GM18502 (cell line): Measurements from ENCODE around the gene FAM131C.

Experiments
- ATAC-seq: cut with Tn5 transposase; IDR thresholded peaks from one replicate; pipeline ENCODE4 v1.9.1; 2021; ENCODE audit warnings: mild to moderate bottlenecking; ENCODE audit not compliant: unreplicated experiment, poor library complexity

Gene FAM131C

DNA sequence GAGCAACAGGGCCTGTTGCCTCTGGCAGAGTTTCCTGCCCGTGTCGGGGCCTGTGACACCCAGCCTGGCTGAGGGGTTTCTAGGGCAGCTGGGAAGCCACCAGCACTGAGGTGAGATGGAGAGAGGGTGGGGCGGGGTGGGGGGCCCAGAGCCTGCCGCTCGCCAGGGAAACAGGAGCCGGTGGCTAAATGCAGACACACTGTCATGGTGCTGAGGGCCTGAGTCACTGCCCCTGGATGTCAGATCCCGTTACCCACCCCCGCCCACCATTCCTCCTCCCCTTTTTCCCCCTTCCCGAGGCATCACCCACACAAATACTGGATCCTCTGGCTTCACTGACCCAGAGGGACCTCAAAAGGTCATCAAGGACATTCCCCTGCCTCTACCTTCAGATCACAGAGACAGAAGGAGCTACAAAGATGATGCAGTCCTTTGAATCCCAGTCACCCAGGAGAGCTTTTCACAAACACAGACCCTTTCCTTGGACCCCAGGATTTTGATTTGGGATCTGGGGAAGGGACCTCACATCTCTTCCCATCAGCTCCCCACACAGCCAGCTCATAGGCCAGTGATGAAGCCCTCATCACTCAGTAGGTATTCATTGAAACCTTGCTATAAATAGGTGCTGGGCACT, 53.7 kb downstream of the FAM131C start:
- ATAC-seq, result no peak

DNA sequence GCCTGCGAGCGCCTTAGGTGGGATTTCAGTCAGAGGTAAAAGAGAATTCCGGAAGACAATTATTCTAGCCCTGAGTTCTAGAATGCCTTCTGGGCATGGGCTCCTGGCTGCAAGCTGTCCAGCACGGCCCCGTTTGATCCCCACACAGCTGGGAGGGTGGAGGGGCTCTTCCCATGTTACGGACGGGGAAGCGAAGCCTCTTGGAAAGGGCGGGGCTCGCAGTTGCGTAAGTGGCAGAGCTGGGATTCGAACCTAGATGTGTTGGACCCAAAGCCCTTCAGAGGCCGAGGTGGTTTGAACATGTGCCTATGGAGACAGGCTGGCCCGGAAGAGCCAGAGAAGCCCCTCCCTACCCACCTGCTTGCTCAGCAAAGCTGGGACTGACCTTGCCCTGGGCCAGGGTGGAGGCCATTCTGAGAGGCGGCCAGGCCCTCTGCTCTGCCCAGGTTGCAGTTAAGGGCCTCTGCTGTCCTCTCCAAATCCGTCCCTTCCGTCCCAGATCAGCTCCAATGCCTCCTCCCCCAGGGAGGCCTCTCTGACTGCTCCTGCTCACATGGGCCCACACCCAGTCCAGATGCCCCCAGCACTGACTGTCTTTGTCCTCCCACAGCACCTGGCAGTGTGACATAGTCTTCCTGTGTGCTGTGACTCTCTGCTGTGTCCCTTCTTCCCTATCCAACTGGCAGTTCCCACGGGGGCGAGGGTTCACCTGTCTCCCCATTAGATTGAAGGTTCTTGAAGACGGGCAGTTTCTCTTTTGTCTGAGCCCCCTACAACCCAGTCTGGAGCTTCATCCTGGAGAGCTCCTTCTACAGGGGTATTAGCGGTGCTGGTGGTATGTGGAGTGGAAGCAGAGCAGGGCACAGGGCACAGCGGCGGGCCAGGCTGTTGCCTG, 54.5 kb downstream of the FAM131C start:
- ATAC-seq, result no peak

DNA sequence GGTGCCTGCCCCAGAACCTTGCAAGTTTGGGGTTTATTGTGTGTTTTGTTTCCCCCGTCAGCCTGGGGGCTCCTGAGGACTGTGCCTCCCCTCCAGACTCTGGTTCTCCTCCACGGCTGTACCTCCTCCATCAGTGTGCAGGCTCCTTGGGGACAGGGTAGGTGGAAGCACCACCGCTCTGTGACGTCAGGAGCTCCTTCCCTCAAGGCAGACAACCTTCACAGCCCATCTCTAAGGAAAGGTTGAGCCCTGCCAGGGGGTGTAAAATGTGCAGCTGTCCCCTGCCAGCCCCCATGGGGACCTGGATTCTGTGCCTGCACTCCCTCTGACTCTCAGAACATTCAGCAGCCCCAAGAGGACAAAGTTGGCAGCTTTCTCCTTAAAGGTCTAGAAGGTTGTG, 55.1 kb downstream of the FAM131C start:
- no peak for ATAC-seq

DNA sequence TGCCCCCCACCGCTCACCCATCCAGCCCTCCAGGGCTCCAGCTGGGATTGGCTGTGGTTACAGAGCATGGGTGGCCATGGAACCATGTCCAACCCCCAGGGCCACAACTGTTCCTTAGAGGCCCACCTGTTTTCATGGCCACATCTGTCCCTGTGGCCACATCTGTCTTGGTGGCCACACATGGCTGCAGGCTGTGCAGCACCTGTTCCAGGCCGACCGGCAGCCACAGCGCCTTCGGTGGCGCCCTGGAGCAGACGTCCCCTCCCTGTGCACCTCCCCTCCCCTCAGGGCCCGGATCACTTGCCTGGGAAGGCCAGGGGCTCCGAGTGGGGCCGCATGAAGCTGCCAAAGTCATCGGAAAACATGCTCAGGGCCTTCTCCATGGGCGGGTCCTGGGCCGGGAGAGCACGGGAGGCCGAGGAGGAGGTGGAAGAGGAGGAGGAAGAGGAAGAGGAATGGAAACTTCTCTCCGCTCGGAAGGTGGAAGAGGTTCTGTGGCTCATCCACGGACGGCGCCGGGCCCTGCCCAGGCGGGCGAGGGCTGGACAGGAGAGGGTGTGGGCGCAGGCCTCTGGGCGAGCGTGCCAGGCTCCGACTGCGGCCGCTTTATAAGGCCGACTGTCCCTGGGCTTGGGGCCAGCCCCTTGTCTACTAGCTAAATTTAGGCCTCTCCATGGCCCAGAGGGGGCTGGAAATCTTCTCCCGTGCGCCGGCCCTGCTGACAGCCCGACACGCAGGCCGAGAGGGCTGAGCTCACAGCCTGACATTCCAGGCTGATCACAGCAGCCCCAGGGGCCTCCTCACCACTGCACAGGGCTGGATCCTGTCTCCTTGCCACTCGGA, 55.8 kb downstream of the FAM131C start, which contains the start of gene HSPB7:
TSS of gene HSPB7 (minus strand) at position 583 of the 843 bp plus-strand sequence. CDS start at position 503, 80 bp downstream.
- ATAC-seq, result no peak

DNA sequence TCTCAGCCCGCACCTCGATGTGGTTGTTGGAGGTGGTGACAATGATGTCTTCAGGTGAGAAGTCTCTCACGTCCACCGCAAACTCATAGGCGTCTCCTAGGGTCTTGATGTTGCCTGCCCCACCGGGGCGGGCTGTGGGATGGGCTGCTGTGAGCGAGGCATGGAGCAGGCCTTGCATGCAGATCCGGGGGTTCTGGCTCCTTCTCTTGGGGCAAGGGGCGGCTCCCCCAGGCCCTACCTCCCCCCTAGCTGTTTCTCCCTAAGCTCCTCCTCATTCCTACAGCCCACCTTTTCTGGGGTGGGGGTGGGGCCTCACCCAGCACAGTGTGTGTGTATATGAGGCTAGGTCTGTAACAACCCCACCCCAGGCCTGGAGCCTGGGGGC, 56.4 kb downstream of the FAM131C start:
- no peak for ATAC-seq

DNA sequence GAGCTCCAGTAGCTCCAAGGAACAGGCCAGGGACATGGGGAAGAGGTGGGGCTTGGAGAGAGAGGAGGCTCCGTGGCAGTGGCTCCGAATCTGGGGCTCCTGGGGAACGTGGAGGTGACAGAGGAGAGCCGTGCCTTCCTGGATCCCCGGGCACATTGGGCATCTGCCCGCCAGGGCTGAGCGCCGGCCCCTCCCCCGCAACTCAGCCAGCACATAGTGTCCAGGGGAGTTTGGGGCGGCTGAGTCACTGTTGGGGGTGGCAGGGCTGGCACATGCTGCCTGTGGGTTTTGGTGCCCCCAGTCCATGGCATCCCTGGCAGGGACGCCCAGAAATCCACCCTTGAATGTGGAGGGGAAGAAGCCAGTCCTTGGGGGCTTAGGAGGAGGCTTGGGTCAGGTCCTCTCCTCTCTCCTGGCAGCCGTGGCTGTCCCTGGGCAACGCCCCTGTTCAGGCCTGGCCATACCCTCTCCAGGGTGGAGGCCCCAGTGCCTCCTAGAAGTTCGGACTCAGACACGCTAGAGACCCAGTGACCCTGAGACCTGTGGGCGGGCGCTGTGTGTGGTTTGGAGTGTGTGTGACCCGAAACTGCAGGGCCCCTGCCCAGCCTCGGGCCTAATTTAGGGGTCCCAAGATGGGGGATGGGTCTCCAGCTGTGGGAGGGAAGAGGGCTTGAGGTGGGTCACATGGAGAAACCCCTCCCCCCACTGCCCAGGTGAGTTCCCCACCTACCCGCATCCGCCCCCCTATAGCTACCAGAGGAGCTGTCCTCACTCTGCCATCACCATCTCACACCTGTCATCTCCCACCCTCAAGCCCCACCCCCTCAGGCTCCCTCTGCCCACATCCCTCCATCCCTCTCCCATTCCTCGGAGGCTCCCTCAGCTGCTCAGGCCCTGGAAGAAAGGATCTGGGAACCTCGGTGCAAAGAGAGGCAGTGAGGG, 57.2 kb downstream of the FAM131C start:
- no peak for ATAC-seq

DNA sequence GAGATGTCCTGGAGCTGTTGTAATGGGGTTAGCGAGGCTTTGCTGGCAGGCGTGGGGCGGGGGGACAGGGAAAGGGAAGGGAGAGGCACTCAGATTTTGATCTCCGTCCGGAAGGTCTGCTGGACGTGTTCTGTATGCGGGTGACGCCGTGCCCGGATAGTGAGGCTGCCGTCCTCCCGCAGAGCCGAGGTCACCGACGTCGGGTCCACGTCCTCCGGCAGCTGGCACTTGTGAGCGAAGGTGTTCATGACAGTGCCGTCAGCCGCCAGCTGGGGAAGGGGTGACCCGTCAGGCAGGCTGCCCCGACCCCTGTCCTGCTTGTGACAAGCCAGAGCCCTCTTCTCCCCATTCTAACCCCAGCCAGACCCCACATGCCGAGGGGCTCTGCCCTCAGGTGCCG, 58.0 kb downstream of the FAM131C start:
- ATAC-seq, result no peak

DNA sequence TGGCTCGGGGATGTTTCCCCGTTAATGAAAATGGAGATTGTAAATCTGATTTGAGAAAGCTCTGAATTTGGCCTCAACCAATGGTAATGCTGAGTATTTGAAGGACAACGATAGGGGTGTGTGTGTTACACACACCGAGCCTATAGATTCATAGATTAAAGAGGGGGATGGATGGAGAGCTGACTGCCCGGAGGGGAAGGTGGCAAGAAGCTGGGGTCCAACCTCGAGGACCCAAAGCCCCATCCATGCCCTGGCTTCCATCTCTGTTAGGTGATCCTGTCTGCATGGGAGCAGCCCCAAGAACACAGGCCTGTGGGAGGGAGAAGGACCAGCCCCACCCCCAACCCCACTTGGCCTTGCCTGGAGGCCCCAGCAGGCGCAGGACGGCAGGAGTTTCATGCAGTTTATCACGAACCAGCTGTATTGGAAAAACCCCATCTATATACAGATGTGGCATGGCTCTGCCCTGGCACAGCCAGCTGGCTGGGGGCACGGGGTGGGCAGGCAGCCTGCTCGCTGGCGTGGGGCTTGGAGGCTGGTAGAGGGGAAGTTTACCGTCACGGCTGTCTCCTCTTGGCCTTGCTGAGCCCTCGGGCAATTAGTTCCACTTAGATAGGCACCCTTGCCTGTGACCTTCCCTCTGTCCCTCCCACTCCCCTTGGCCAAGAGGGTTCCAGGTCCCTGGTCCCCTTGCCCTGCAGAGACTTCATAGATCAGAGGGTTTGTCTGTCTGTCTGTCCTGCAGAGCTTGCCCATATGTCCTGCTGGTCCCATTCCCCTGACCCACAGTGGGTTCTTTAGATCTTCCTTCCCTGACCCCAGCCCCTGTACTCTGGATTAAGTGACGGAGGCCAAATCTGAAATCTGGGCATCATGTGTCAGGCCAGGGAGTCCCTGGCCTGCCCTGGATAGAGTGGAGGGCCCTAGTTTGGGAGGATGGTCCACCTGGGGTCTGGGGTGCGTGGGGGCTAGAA, 58.7 kb downstream of the FAM131C start:
- no peak for ATAC-seq

DNA sequence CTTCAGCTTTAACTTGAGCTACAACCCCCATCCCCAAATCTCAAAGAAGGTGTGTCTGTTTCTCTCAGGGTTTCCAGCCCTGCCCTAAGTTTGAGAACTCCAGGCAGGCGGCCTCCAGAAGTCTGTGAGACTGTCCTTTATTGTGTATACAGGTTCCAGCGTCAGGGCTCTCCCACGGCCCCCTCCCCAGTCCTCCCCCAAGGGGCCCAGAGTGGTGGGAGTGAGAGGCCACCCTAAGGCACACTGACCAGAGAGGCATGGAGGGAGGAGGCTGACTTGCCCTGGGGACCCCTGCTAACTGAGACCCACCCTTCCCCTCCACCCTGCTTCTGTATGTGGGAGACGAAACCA, 59.6 kb downstream of the FAM131C start:
- no peak for ATAC-seq

DNA sequence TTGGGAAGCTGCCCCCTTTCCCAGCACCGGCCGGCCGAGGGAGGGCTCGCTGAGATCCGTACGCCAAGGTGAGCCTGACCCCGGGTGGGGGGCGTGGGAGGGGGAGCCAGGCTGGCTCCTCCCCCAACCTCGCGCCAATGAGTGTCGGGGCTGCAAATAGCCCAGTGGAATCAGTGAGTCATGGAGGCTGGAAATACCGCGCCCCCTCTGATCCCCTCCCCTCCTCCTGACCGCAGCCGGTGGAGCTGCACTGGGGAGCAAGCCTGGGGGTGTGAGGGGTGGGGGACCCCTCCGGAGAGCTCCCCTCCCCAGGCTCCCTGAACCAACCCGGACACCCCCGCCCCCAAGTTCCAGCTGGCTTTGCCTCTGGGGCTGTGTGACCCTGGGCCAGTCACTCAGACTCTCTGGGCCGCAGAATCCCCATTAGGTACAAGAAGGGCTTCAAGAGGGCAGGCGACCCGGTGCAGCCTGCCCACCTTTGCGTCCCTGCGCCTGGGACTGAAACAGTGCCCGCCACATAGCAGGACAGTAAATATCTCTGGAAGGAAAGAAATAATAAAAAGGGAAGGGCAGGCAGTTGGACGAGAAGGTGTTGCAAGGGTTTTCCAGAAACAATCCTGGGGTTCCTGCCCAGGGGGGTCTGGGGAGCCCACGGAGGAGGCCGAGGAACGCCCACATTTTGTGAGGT, 60.1 kb downstream of the FAM131C start:
- no peak for ATAC-seq

DNA sequence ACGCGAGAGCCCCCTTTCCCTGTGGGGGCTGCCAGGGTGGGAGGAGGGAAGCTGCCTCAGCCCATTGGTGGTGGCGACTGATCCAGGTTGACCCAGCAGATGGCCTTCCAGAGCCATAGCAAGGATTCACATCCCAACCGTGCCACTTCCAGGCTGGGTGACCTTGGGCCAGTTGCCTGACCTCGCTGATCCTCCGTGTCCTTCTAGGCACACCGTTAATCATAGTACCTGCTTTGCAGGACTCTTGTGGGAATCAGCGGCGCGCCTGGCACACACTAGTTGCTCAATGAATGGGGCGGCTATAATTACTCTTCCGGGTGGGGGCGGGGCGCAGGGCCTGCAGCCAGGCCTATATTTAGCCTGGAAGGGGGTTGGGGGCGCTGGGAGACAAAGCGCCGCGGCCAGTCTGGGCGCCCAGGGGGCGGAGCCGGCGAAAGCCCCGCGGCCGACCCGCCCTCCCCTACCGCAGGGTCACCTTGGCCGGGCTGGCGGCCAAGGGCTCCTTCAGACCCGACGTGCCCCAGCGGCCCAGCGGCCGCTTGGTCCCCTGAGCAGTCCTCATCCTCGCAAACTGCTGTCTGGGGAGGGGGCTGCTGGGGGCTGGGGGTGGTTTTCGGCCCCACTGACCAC, 60.7 kb downstream of the FAM131C start:
- ATAC-seq, result no peak

DNA sequence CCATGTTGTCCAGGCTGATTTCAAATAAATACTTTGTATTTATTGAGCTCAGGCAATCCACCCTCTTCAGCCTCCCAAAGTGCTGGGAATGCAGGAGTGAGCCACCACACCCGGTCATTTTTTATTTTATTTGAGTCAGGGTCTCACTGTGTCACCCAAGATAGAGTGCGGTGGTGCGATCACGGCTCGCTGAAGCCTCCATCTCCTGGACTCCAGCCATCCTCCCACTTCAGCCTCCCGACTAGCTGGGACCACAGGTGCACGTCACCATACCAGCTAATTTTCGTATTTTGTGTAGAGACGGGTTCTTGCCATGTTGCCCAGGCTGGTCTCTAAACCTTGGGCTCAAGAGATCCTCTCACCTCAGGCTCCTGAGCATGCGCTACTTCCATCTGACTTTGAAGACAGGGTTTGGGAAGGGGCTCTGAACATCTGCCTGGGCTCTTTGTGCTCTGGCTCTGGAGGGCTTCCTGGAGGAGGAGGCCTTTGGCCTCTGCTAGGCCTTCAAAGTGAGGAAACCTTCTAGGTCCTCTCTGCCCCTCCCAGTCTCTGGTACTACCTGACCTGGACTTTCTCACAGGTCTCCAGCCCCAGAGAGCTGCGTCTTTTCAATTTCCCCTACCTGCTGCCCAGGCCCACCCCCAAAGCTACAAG, 61.4 kb downstream of the FAM131C start:
- ATAC-seq, result no peak

DNA sequence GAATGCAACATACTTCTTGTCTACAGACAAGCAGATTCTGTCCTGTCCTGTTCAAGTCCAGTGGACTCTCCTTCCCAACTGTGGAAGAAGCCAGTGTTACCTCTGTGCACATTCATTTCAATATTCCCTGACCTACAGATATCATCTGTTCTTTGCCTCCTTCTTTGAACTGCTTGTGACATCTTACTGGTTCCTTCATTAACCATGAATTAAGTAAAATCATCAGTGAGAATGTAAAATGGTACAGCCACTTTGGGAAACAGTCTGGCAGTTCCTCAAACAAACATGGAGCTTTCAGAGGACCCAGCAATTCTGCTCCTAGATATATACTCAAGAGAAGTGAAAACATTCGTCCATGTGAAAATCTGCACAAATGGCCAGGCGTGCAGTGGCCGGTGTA, 62.6 kb downstream of the FAM131C start:
- no peak for ATAC-seq

DNA sequence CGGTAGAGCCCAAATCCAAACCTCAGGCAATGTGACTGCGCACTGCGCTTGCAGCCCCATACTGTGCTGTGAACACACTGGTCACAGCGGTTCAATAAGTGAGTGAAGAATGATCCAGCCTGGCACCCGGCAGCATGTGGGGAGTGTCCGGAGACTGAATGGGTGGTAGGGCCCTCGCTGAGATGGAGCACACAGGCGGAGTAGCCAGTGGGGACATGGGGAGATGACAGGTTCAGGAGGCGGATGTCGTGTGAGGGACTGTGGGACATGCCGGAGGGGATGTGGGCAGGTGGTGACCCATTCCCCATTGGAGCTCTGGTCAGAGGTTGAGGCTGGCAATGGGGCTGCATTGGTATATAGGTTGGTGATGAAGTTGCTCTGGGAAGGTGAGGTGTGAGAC, 63.8 kb downstream of the FAM131C start:
- no peak for ATAC-seq

DNA sequence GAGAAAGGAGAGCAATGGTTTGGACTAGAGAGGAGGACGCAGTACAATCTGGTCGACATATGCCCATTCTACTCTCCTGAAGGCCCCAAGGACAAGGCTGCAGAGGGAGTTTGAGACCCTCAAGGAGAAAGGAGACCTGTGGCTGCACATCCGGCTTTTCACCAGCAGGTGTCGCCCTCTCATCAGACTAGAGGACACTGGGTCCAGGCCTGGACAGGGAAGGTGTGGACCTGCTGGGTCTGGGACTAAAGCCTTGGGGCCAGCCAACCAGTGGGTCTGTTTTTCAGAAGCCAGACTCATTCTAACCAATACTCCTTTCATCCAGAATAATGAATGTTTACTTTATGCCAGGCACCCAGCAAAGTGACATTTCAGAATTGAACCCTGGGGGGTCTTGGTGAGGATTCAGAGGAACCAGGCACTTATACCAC, 64.4 kb downstream of the FAM131C start:
- no peak for ATAC-seq
